Bronchial epithelial cell (primary cell): ENCODE measurements around the gene PDE1C. TPM values are rescaled to one million over a fixed set of nuclear protein-coding genes. Genes with fewer than 3 reads are reported as not detected.
"Not testable (repeated sequence)": the region's sequence is repeated elsewhere in the genome, so short reads cannot be mapped to it uniquely, and the experiment has no call there.

ENCODE experiments used
- DNase-seq: peaks from one replicate; pipeline ENCODE4 v3.0.0-alpha.2; 2010; ENCODE audit warnings: low read depth
- FAIRE-seq: peaks from 2 replicates; lab custom pipeline; 2011; peaks lifted over from hg19 to GRCh38; lab: Jason Lieb, UNC
- H3K27me3 ChIP-seq: 2 replicates; pipeline ENCODE4 v1.5.1; 2011; ENCODE audit warnings: low read length; ENCODE audit not compliant: control insufficient read depth, insufficient read depth
- H3K36me3 ChIP-seq: 2 replicates; pipeline ENCODE4 v1.5.1; 2011; ENCODE audit warnings: low read length; ENCODE audit not compliant: control insufficient read depth, insufficient read depth
- H3K4me3 ChIP-seq: 2 replicates; pipeline ENCODE4 v1.5.1; 2011; ENCODE audit warnings: mild to moderate bottlenecking, low read depth, low read length, control low read depth
- CTCF ChIP-seq: IDR thresholded peaks from 2 replicates; pipeline ENCODE4 v1.5.1; 2011; ENCODE audit warnings: mild to moderate bottlenecking, moderate library complexity, low read length, control low read depth, inconsistent platforms; ENCODE audit not compliant: insufficient read depth, severe bottlenecking
- total RNA-seq: library from RNA; depleted of rRNA; stranded (reverse); fragments of >200 nt; gene quantifications from 2 replicates; pipeline ENCODE4 v1.2.1, GENCODE V29; 2014

The PDE1C gene
- total RNA-seq, 1 donor from 2014 or later, result not detected

- no peaks in the 10 kb centered on the region for H3K36me3 ChIP-seq
- H3K4me3 ChIP-seq, result no peak overlapping the region
- no peak for DNase-seq
- no peaks in the 10 kb centered on the region for H3K27me3 ChIP-seq
- TF ChIP-seq CTCF, result no peak
- no peak for FAIRE-seq
Measured at GRCh38 chr7:32088451-32088881, 18.3 kb upstream of the PDE1C start.

DNA sequence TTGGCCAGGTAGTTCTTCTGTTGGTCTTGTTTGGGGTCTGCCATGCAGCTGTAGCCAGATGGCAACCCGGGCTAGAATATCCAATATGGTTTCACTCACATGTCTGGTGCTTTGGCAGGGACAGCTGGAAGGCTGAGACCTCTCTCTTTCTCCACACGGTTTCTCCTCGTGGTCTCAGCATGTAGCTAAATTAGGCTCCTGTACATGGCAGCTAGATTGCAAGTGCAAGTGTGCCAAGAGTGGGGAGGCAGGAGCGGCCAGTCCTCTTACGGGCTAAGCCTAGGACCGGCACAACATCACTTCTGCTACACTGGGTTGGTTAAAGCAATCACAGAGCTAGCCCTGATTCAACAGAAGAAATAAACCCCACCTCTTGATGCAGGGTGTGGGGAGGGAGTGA lies 9.3 kb upstream of the PDE1C start:
- Histone ChIP-seq H3K27me3 (no peaks in the 10 kb centered on the region), H3K4me3 (no peak overlapping the region), H3K36me3 (no peaks in the 10 kb centered on the region)
- TF ChIP-seq CTCF, result no peak
- DNase-seq (no peak), FAIRE-seq (no peak)

DNA sequence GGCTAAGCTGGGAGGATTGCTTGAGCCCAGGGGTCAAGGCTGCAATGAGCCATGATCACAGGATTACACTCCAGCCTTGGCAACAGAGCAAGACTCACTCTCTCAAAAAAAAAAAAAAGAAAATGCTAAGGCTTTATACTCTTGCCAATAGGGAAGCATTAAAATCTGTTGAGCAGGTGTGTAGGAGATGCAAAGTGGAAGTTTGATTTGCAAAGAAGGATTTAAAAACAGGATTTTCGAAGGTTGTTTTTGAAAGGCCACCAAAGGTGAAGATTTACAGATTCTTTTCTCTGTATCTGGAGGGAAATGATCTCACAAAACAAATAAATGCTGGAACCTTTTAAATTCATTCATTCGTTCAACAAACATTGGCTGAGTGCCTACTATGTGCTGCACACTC lies 8.6 kb upstream of the PDE1C start:
- TF ChIP-seq CTCF, result no peak
- Histone ChIP-seq H3K27me3 (no peaks in the 10 kb centered on the region), H3K4me3 (no peak overlapping the region), H3K36me3 (no peaks in the 10 kb centered on the region)
- no peak for DNase-seq
- no peak for FAIRE-seq

GRCh38 chr7:32077806-32078205 lies 7.6 kb upstream of the PDE1C start:
- H3K27me3 ChIP-seq, result no peaks in the 10 kb centered on the region
- FAIRE-seq (no peak), DNase-seq (no peak)
- H3K4me3 ChIP-seq, result no peak overlapping the region
- H3K36me3 ChIP-seq, result no peaks in the 10 kb centered on the region
- no peak for TF ChIP-seq CTCF

DNA sequence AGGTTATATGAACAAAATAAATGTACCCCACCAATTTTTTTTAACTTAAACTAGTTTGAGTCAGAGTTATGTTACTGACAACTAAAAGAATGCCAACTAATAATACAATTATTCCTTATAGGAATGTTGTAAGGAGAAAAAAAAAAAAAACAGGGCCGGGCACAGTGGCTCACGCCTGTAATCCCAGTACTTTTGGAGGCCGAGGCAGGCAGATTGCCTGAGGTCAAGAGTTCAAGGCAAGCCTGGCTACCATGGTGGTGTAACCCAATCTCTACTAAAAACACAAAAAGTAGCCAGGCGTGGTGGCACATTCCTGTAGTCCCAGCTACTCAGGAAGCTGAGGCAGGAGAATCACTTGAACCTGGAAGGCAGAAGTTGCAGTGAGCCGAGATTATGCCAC lies 6.6 kb upstream of the PDE1C start:
- not testable (repeated sequence) for H3K27me3 ChIP-seq, H3K4me3 ChIP-seq, FAIRE-seq, DNase-seq, H3K36me3 ChIP-seq

- Histone ChIP-seq H3K27me3 (peaks cover 10% of the 10 kb centered on the region), H3K4me3 (no peak overlapping the region), H3K36me3 (no peaks in the 10 kb centered on the region)
- DNase-seq (no peak), FAIRE-seq (no peak)
- no peak for TF ChIP-seq CTCF
Measured at GRCh38 chr7:32075612-32076011, 5.4 kb upstream of the PDE1C start.
